ENCODE results near the gene CHRNA9. TPM values are rescaled to one million over a fixed set of nuclear protein-coding genes. Genes with fewer than 3 reads are reported as not detected.

CHRNA9 gene, protein sequence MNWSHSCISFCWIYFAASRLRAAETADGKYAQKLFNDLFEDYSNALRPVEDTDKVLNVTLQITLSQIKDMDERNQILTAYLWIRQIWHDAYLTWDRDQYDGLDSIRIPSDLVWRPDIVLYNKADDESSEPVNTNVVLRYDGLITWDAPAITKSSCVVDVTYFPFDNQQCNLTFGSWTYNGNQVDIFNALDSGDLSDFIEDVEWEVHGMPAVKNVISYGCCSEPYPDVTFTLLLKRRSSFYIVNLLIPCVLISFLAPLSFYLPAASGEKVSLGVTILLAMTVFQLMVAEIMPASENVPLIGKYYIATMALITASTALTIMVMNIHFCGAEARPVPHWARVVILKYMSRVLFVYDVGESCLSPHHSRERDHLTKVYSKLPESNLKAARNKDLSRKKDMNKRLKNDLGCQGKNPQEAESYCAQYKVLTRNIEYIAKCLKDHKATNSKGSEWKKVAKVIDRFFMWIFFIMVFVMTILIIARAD
- not detected in 2 replicates for total RNA-seq

GRCh38 chr4:40334591-40335524 lies at the start of gene CHRNA9:
Gene CHRNA9, plus strand, starts transcription at chr4:40335333. Its CDS starts 135 bp downstream, at chr4:40335468.

Other genes starting within 250 kb of the CHRNA9 start
- 1.1 and 3.3 TPM in 2 replicates for gene RHOH, start 138.3 kb upstream of the CHRNA9 start, total RNA-seq